ENCODE results near the gene PON2. TPM values are rescaled to one million over a fixed set of nuclear protein-coding genes. Genes with fewer than 3 reads are reported as not detected.

PON2 gene
- total and polyA plus RNA-seq, 2 of the 13 experiments (the other 11 are each of a cell fraction or from before 2014, with no cell fraction given): 202 to 217 TPM

DNA sequence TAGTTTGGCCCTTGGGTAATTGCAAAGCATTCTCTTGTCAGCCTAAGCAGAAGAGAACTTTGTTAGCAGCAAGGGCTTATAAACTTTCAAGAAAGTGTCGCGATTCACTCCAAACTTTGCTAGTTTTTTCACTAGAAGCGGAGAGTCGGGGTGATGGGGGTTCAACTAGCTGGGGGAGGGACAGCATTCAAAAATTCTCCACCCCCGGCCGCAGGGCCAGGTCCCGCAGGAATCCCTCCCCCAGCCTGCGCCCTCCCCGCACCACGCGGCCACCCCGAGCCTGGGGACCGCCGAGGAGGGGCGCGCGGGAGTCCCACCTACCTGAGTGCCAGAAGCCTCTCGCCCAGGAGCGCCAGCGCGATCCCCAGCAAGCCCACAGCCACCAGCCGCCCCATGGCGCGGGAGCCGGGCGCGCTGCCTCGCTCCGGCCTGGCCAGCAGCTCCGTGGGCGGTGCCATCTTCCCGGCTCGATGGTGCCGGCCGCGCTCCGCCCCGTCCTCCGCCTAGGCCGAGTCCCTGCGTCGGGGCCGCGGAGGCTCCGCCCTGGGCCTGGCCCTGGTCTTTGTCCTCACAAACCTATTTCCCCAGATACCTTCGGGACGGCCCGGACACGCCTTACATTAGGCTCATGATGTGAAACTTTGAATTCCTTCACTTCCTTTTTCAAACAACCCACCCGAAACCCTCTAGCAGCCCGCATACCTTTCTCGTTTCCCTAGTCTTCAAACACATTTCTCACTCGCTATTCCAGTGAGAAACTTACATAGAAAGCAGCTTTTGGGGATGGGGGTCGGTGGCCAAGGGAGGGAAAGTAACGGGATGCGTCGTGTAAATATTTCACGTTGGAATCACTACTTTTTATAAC, at the start of gene PON2 (continued):
- TF ChIP-seq, protein P1, sequence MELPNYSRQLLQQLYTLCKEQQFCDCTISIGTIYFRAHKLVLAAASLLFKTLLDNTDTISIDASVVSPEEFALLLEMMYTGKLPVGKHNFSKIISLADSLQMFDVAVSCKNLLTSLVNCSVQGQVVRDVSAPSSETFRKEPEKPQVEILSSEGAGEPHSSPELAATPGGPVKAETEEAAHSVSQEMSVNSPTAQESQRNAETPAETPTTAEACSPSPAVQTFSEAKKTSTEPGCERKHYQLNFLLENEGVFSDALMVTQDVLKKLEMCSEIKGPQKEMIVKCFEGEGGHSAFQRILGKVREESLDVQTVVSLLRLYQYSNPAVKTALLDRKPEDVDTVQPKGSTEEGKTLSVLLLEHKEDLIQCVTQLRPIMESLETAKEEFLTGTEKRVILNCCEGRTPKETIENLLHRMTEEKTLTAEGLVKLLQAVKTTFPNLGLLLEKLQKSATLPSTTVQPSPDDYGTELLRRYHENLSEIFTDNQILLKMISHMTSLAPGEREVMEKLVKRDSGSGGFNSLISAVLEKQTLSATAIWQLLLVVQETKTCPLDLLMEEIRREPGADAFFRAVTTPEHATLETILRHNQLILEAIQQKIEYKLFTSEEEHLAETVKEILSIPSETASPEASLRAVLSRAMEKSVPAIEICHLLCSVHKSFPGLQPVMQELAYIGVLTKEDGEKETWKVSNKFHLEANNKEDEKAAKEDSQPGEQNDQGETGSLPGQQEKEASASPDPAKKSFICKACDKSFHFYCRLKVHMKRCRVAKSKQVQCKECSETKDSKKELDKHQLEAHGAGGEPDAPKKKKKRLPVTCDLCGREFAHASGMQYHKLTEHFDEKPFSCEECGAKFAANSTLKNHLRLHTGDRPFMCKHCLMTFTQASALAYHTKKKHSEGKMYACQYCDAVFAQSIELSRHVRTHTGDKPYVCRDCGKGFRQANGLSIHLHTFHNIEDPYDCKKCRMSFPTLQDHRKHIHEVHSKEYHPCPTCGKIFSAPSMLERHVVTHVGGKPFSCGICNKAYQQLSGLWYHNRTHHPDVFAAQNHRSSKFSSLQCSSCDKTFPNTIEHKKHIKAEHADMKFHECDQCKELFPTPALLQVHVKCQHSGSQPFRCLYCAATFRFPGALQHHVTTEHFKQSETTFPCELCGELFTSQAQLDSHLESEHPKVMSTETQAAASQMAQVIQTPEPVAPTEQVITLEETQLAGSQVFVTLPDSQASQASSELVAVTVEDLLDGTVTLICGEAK (IDR thresholded peaks at IDR 0.05): no peak
- TF ChIP-seq, protein P1 (CRISPR knock-in tag; IDR thresholded peaks at IDR 0.05): peak; percentile 77
- TF ChIP-seq RCOR2 (CRISPR knock-in tag; IDR thresholded peaks at IDR 0.05) (0 out of 2 replicates have a peak, but pooled peaks have one; percentile 41), NFKB2 (CRISPR knock-in tag; IDR thresholded peaks at IDR 0.05; ENCODE audit: borderline replicate concordance) (peak; percentile 93), ZNF652 (CRISPR knock-in tag; IDR thresholded peaks at IDR 0.05; ENCODE audit: borderline replicate concordance, low read depth) (no peak), ZNF414 (CRISPR knock-in tag; IDR thresholded peaks at IDR 0.05) (0 out of 2 replicates have a peak, but pooled peaks have one; percentile 68), RBFOX2 (IDR thresholded peaks at IDR 0.05; ENCODE audit: low read depth, low read length) (peak; percentile 99), SIX4 (CRISPR knock-in tag; IDR thresholded peaks at IDR 0.05) (peak; percentile 28; the same call in 1 of the 2 replicates), ZBTB42 (CRISPR knock-in tag; IDR thresholded peaks at IDR 0.05) (no peak), GATA4 (IDR thresholded peaks at IDR 0.05; ENCODE audit: borderline replicate concordance, low read depth) (peak; percentile 74; the same call in 1 of the 2 replicates), ZNF567 (CRISPR knock-in tag; IDR thresholded peaks at IDR 0.05; ENCODE audit: borderline replicate concordance) (peak; percentile 83; the same call in 1 of the 2 replicates), KLF13 (CRISPR knock-in tag; IDR thresholded peaks at IDR 0.05) (no peak), ZNF3 (CRISPR knock-in tag; IDR thresholded peaks at IDR 0.05) (no peak), MLX (CRISPR knock-in tag; IDR thresholded peaks at IDR 0.05) (no peak), ZNF143 (CRISPR knock-in tag; IDR thresholded peaks at IDR 0.05) (peak; percentile 57), ZNF251 (CRISPR knock-in tag; IDR thresholded peaks at IDR 0.05) (no peak), ZNF749 (CRISPR knock-in tag; IDR thresholded peaks at IDR 0.05; ENCODE audit: borderline replicate concordance) (peak; percentile 88; the same call in 1 of the 2 replicates), DMAP1 (CRISPR knock-in tag; IDR thresholded peaks at IDR 0.05) (peak; percentile 93), KDM1A (CRISPR knock-in tag; IDR thresholded peaks at IDR 0.05) (no peak)
- TF ChIP-seq, protein P2, sequence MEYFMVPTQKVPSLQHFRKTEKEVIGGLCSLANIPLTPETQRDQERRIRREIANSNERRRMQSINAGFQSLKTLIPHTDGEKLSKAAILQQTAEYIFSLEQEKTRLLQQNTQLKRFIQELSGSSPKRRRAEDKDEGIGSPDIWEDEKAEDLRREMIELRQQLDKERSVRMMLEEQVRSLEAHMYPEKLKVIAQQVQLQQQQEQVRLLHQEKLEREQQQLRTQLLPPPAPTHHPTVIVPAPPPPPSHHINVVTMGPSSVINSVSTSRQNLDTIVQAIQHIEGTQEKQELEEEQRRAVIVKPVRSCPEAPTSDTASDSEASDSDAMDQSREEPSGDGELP (IDR thresholded peaks at IDR 0.05; ENCODE audit: borderline replicate concordance, low read depth): no peak

Measured in HepG2 (cell line).